Measurements from ENCODE around the gene SESN3. TPM values are rescaled to one million over a fixed set of nuclear protein-coding genes. Genes with fewer than 3 reads are reported as not detected.
"Not testable (repeated sequence)": the region's sequence is repeated elsewhere in the genome, so short reads cannot be mapped to it uniquely, and the experiment has no call there.

The SESN3 gene
- total RNA-seq, 1 donor: 6.9 TPM

GRCh38 chr11:95218149-95218548, 12.9 kb downstream of the SESN3 start:
- no peak for TF ChIP-seq CTCF (IDR thresholded peaks at IDR 0.05; ENCODE audit: insufficient read depth, low read depth, low read length)
- DNase-seq (ENCODE audit: low read depth): no peak
- no peak overlapping the region for H3K4me3 ChIP-seq (ENCODE audit: low read depth, low read length)

- no peak overlapping the region for H3K4me3 ChIP-seq (ENCODE audit: low read depth, low read length)
- DNase-seq (ENCODE audit: low read depth): no peak
- no peak for TF ChIP-seq CTCF (IDR thresholded peaks at IDR 0.05; ENCODE audit: insufficient read depth, low read depth, low read length)
Observed at GRCh38 chr11:95212609-95213008, 18.4 kb downstream of the SESN3 start.

- not testable (repeated sequence) for H3K4me3 ChIP-seq (ENCODE audit: low read depth, low read length)
Observed at GRCh38 chr11:95209535-95209934, 21.5 kb downstream of the SESN3 start.

GRCh38 chr11:95200781-95201457, 30.1 kb downstream of the SESN3 start:
- DNase-seq (ENCODE audit: low read depth): no peak
- H3K4me3 ChIP-seq (ENCODE audit: low read depth, low read length): no peak overlapping the region
- no peak for TF ChIP-seq CTCF (IDR thresholded peaks at IDR 0.05; ENCODE audit: insufficient read depth, low read depth, low read length)

More at GRCh38 chr11:95209535-95209934, 21.5 kb downstream of the SESN3 start:
- DNase-seq (ENCODE audit: low read depth): not testable (repeated sequence)

GRCh38 chr11:95195831-95196230, 35.2 kb downstream of the SESN3 start:
- no peak overlapping the region for H3K4me3 ChIP-seq (ENCODE audit: low read depth, low read length)
- TF ChIP-seq CTCF (IDR thresholded peaks at IDR 0.05; ENCODE audit: insufficient read depth, low read depth, low read length): no peak
- DNase-seq (ENCODE audit: low read depth): no peak

- DNase-seq (ENCODE audit: low read depth): no peak
- TF ChIP-seq CTCF (IDR thresholded peaks at IDR 0.05; ENCODE audit: insufficient read depth, low read depth, low read length): no peak
Observed at GRCh38 chr11:95193541-95193940, 37.5 kb downstream of the SESN3 start.

GRCh38 chr11:95192717-95193116, 38.3 kb downstream of the SESN3 start:
- no peak for TF ChIP-seq CTCF (IDR thresholded peaks at IDR 0.05; ENCODE audit: insufficient read depth, low read depth, low read length)
- H3K4me3 ChIP-seq (ENCODE audit: low read depth, low read length): no peak overlapping the region

More at GRCh38 chr11:95193541-95193940, 37.5 kb downstream of the SESN3 start:
- H3K4me3 ChIP-seq (ENCODE audit: low read depth, low read length): no peak overlapping the region

More at GRCh38 chr11:95192717-95193116, 38.3 kb downstream of the SESN3 start:
- DNase-seq (ENCODE audit: low read depth): no peak
